Amniotic epithelial cell (primary cell): ENCODE results near the gene ZNF302.
A peak's percentile ranks its signal among the peaks of the same experiment; 100 is the strongest.

ENCODE experiments used
- DNase-seq: peaks from one replicate; pipeline ENCODE4 v3.0.0-alpha.2; 2010; ENCODE audit warnings: low read depth

ZNF302 gene

DNA sequence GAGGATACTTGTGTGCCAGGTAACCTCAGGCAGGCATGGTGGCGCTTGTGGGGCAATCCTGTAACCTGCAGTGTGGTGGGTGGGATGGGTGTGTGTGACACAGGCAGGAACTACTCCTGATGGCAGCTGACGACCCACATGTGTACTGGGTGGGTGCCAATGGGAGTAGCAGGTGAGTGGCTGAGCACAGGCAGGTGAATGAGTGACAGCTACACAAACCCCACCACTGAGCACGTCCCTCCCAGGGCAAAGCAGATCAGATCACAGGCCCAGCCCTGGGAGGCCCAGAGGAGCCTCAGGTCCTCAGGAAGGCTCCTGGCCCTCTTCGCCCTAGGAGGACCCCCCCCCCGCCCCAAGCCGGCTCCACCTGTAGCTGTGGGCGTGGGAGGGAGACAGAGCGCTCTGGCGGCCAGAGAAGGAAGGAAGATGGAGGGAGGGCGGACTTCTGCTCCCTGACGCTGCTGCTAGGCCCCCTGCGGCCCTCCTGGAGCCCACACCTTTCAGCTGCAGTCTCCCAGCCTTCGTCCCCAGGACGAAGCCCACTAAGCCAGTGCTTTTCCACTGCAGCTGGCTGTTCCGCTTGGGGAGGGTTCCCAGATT lies 55.2 kb downstream of the ZNF302 start:
- no peak for DNase-seq

- DNase-seq, result no peak
These were observed 55.8 kb downstream of the ZNF302 start for GRCh38 chr19:34733266-34733745.

DNA sequence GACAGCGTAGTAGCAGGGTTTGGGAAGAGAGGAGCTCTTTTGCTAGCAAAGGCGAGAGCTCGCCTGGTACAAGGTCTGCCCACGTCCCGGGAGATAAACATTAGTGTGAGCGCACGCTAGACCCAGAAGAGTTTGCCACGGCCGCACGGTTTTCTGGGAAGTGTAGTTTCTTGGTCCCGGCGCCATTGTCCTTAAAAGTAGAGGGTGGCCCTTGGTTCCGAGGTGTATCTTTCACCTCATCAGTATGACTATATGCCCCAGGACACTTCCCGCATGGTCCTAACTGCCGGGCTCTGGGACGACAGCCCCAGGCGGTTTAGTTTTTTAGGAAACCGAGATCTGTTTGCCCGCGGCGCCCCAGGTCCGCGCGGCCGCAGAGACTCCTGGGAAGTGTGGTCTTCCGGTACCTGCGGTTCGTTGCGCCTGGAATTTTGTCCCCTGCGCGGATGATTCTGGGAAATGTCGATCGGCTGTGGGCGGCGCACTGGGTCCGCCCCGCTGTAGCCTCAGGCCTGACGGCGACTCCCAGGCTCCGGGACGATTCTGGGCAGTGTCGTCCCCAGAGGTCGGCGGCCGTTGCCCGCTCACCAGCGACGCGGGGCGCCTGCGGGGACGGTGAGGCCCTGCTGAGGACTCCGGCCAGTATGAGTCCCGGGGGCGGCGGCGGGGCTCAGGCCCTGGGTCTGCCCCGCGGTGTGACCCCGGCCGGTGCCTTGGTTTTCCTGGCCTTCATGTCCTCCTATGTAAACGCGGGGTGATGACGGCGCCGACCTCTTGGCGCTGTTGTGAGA lies 56.5 kb downstream of the ZNF302 start, which contains the start of gene ZNF181:
Gene ZNF181 (plus strand): TSS at position 498 of the 791 bp plus-strand sequence. CDS start 795 bp downstream, outside the sequence.
- peak; percentile 91 for DNase-seq

- DNase-seq, result peak; percentile 93
These were observed 57.1 kb downstream of the ZNF302 start for GRCh38 chr19:34734537-34735103.
